GM12878 (cell line): ENCODE data around the gene ARHGEF33. TPM values are rescaled to one million over a fixed set of nuclear protein-coding genes. Genes with fewer than 3 reads are reported as not detected.

ENCODE experiments used
- ATAC-seq: fragments of 200-7000 bp; cut with Tn5 transposase; 3 replicates; pipeline ENCODE4 v1.9.1; 2020; ENCODE audit warnings: mild to moderate bottlenecking, moderate library complexity
- BruUV-seq: library from RNA; stranded (reverse); fragments of 400-500 nt; replicated peaks from 2 replicates; lab custom pipeline; 2021; lab: Mats Ljungman, UMichigan
- CTCF ChIA-PET: fragments of 300-600 bp; sonication (Branson Sonifier 250); formaldehyde crosslinking; extraction: SDS; loops from one replicate; lab custom pipeline; 2021; ENCODE audit warnings: inconsistent platforms; lab: Yijun Ruan, JAX
- POLR2A ChIA-PET: fragments of 350-600 bp; formaldehyde crosslinking; extraction: SDS; loops from one replicate; lab custom pipeline; 2021; ENCODE audit warnings: inconsistent platforms; lab: Charles Lee
- RAD21 ChIA-PET: fragments of 300-600 bp; sonication (Branson Sonifier 250); formaldehyde crosslinking; loops from one replicate; lab custom pipeline; 2023; ENCODE audit warnings: antibody characterized with exemption; ENCODE audit not compliant: unreplicated experiment; lab: Charles Lee
- SMC1A ChIA-PET: fragments of 300-600 bp; sonication (Branson Sonifier 250); formaldehyde crosslinking; loops from one replicate; lab custom pipeline; 2023; ENCODE audit not compliant: unreplicated experiment, uncharacterized antibody; lab: Charles Lee
- DNase-seq: peaks from one replicate; pipeline ENCODE4 v3.0.0-alpha.2; 2011; ENCODE audit warnings: low read depth, low spot score
- FAIRE-seq: peaks from 3 replicates; lab custom pipeline; 2011; peaks lifted over from hg19 to GRCh38; lab: Jason Lieb, UNC
- H2AFZ ChIP-seq: 2 replicates; pipeline ENCODE4 v1.6.0; 2011; ENCODE audit warnings: low read depth, low read length, control low read depth; ENCODE audit not compliant: control insufficient read depth
- H3K27ac ChIP-seq: 2 replicates; pipeline ENCODE4 v1.5.1; 2011; ENCODE audit warnings: control low read depth; ENCODE audit not compliant: control insufficient read depth, insufficient read depth
- H3K27me3 ChIP-seq, 2 experiments: replicated peaks in 1 of 2; 2 replicates each; pipeline versions ENCODE4 v1.6.0 to v1.6.1; 2011; ENCODE audit warnings: low read length in 1 of 2; ENCODE audit not compliant: control insufficient read depth in 2 of 2, insufficient read depth in 2 of 2
- H3K36me3 ChIP-seq, 2 experiments: 2 replicates each; pipeline ENCODE4 v1.5.1; 2011; ENCODE audit warnings: low read length in 1 of 2; ENCODE audit not compliant: control insufficient read depth in 2 of 2, insufficient read depth in 2 of 2
- H3K4me1 ChIP-seq: 2 replicates; pipeline ENCODE4 v1.6.1; 2011; ENCODE audit warnings: mild to moderate bottlenecking, low read length, moderate library complexity, mixed read lengths; ENCODE audit not compliant: control insufficient read depth, insufficient read depth
- H3K4me2 ChIP-seq: 2 replicates; pipeline ENCODE4 v1.6.0; 2011; ENCODE audit warnings: control low read depth; ENCODE audit not compliant: control insufficient read depth, insufficient read depth
- H3K4me3 ChIP-seq: fragments of 200-600 bp; sonication (generic); 2 replicates; pipeline ENCODE4 v1.5.1; 2016
- H3K79me2 ChIP-seq: 2 replicates; pipeline ENCODE4 v1.6.0; 2011; ENCODE audit warnings: low read length; ENCODE audit not compliant: control insufficient read depth, insufficient read depth
- H3K9ac ChIP-seq: 2 replicates; pipeline ENCODE4 v1.8.0; 2011; ENCODE audit warnings: low read length, control low read depth, mixed read lengths; ENCODE audit not compliant: control insufficient read depth, insufficient read depth
- H3K9me3 ChIP-seq: replicated peaks from 3 replicates; pipeline ENCODE4 v1.5.1; 2011; ENCODE audit warnings: mild to moderate bottlenecking, low read length; ENCODE audit not compliant: control insufficient read depth, insufficient read depth
- H4K20me1 ChIP-seq: 2 replicates; pipeline ENCODE4 v1.6.0; 2011; ENCODE audit not compliant: control insufficient read depth, insufficient read depth
- ATF3 ChIP-seq: IDR thresholded peaks from 2 replicates; pipeline ENCODE4 v1.6.1; 2011; ENCODE audit warnings: low read depth, mild to moderate bottlenecking, low read length, moderate library complexity, borderline replicate concordance; ENCODE audit errors: extremely low read depth
- ESRRA ChIP-seq: IDR thresholded peaks from 2 replicates; pipeline ENCODE4 v1.6.1; 2012; ENCODE audit warnings: mild to moderate bottlenecking, low read length, improper control_type of control experiment
- FOS ChIP-seq: IDR thresholded peaks from 3 replicates; pipeline ENCODE4 v1.6.1; 2011; ENCODE audit warnings: borderline replicate concordance; ENCODE audit not compliant: insufficient read length; ENCODE audit errors: extremely low read depth
- FOXK2 ChIP-seq: fragments of 450-650 bp; IDR thresholded peaks from 2 replicates; pipeline ENCODE4 v1.6.1; 2017; ENCODE audit warnings: mild to moderate bottlenecking, moderate library complexity
- HDGF ChIP-seq: fragments of 450-650 bp; IDR thresholded peaks from 2 replicates; pipeline ENCODE4 v1.6.1; 2016; ENCODE audit warnings: antibody characterized with exemption
- NBN ChIP-seq: fragments of 450-650 bp; IDR thresholded peaks from 2 replicates; pipeline ENCODE4 v1.6.1; 2016
- NFXL1 ChIP-seq: fragments of 450-650 bp; IDR thresholded peaks from 2 replicates; pipeline ENCODE4 v1.6.1; 2017; ENCODE audit warnings: antibody characterized with exemption, mild to moderate bottlenecking, borderline replicate concordance
- POLR2AphosphoS5 ChIP-seq: IDR thresholded peaks from 2 replicates; pipeline ENCODE4 v1.6.1; 2011; ENCODE audit warnings: mild to moderate bottlenecking, low read length, inconsistent platforms
- RFX5 ChIP-seq: IDR thresholded peaks from 2 replicates; pipeline ENCODE4 v1.6.1; 2011; ENCODE audit warnings: low read depth, low read length, improper control_type of control experiment
- SIN3A ChIP-seq: IDR thresholded peaks from 2 replicates; pipeline ENCODE4 v1.6.1; 2012; ENCODE audit warnings: low read depth, low read length, improper control_type of control experiment
- USF2 ChIP-seq: IDR thresholded peaks from 2 replicates; pipeline ENCODE4 v1.6.1; 2011; ENCODE audit warnings: low read depth, low read length, improper control_type of control experiment, borderline replicate concordance
- YY1 ChIP-seq: IDR thresholded peaks from 2 replicates; pipeline ENCODE4 v1.6.1; 2011; ENCODE audit warnings: low read depth, mild to moderate bottlenecking, low read length
- ZBTB11 ChIP-seq: fragments of 450-650 bp; formaldehyde crosslinking; IDR thresholded peaks from 2 replicates; pipeline ENCODE4 v1.5.0; 2022; ENCODE audit warnings: mild to moderate bottlenecking, missing genetic modification characterization
- ZNF274 ChIP-seq: IDR thresholded peaks from one replicate; pipeline ENCODE4 v1.8.0; 2011; ENCODE audit not compliant: insufficient read length, insufficient read depth
- ZSCAN29 ChIP-seq: fragments of 450-650 bp; IDR thresholded peaks from 2 replicates; pipeline ENCODE4 v1.6.1; 2017; ENCODE audit warnings: mild to moderate bottlenecking, moderate library complexity
- WGBS: methylation state at CpG from one replicate; pipeline ENCODE4 v1.1.6; 2016; ENCODE audit warnings: low lambda C conversion rate; ENCODE audit not compliant: insufficient replicate concordance, insufficient coverage; ENCODE audit errors: missing lambda C conversion rate; 5-methylcytosine and 5-hydroxymethylcytosine counted together
- in situ Hi-C: fragments of 300-500 bp; cut with MboI; formaldehyde crosslinking; loops from 9 replicates; pipeline ENCODE4 v1.14.3; 2018; ENCODE audit warnings: mixed read lengths
- intact Hi-C: fragments of 100-400 bp; cut with micrococcal nuclease; formaldehyde crosslinking; loops from one replicate; pipeline ENCODE4 v1.14.2; 2022; ENCODE audit not compliant: unreplicated experiment
- polyA plus RNA-seq, 11 experiments: library from polyadenylated mRNA; depleted of rRNA in 4 of 11; unstranded in 6 of 11; stranded (reverse) in 5 of 11; fragments of >200 nt; fragmentation: Nextera tagmentation in 4 of 11; fragmentation: Illumina TruSeq in 1 of 11; extraction: Ambion mirVana in 4 of 11; extraction: Trizol in 1 of 11; gene quantifications; 1 replicate in 1 of 11; 2 replicates in 10 of 11; pipeline versions ENCODE4 v1.2.1 to v1.2.3, GENCODE V29; 2011 to 2016; ENCODE audit warnings: inconsistent platforms in 2 of 11, missing spikeins in 2 of 11, low read depth in 1 of 11
- total RNA-seq, 4 experiments: library from RNA; depleted of rRNA in 3 of 4; stranded (reverse); fragments of >200 nt in 3 of 4; fragmentation: Illumina TruSeq in 1 of 4; extraction: Trizol in 1 of 4; gene quantifications; 2 replicates each; pipeline versions ENCODE4 v1.2.1 to v1.2.3, GENCODE V29; 2013 to 2021

Gene ARHGEF33
- total and polyA plus RNA-seq, 10 of the 15 experiments (the other 5 are each of a cell fraction or from before 2014, with no cell fraction given), result 0.01 to 0.08 (median 0.05) TPM; not detected in 4

GRCh38 chr2:38900726-38901125 lies 11.1 kb downstream of the ARHGEF33 start:
- no peak for FAIRE-seq
- Histone ChIP-seq H3K9ac (no peak overlapping the region), H3K9me3 (no peaks in the 10 kb centered on the region), H3K27ac (no peak overlapping the region)
- no peak for DNase-seq
- TF ChIP-seq POLR2AphosphoS5 (no peak), FOS (no peak), FOXK2 (no peak), RFX5 (no peak), ZSCAN29 (no peak), YY1 (no peak), ZNF274 (no peak), HDGF (no peak), ATF3 (no peak), ZBTB11 (CRISPR knock-in tag) (no peak), USF2 (no peak), SIN3A (no peak), NBN (no peak), NFXL1 (no peak), ESRRA (no peak)
- TF ChIP-seq, all 136 proteins: peak for 0
- no peaks in the 10 kb centered on the region for H3K79me2 ChIP-seq
- ChIA-PET POLR2A (interaction anchor here (0.5 kb wide), 1 partner anchor 264 kb away, joined by 10 read pairs; no protein-coding TSS in a partner anchor), RAD21 (no interaction called here), CTCF (interaction anchor here (0.8 to 1.3 kb wide), 3 partner anchors 21 to 319 kb away, joined by 3 read pairs; no protein-coding TSS in a partner anchor), SMC1A (interaction anchor here (1.1 kb wide), 1 partner anchor 25 kb away, joined by 3 read pairs; the partner anchor contains the start of genes DHX57 and MORN2)
- in situ Hi-C loops, result no loop called here
- intact Hi-C loops, result no loop called here
- no peaks in the 10 kb centered on the region for H3K27me3 ChIP-seq
- no peaks in the 10 kb centered on the region for H3K36me3 ChIP-seq
- ATAC-seq, result no peak
- no peak overlapping the region for H2AFZ ChIP-seq
- no TSS peak for BruUV-seq
- no peak overlapping the region for H3K4me3 ChIP-seq
- no peaks in the 10 kb centered on the region for H4K20me1 ChIP-seq
- 19% methylated on average over 1 of the region's 1 CpG for WGBS
- H3K4me2 ChIP-seq, result no peak overlapping the region
- H3K4me1 ChIP-seq, result peaks cover 6% of the 10 kb centered on the region; the same call in 1 of the 2 replicates
